Upper lobe of left lung (tissue), 4 donors: Measurements from ENCODE around the gene OCIAD2.

Experiments
- CTCF ChIP-seq, 6 experiments: fragments of 450-650 bp in 4 of 6; fragments of 200-600 bp in 2 of 6; sonication (generic) in 2 of 6; IDR thresholded peaks; one replicate each; pipeline ENCODE4 v1.5.1; 2016 to 2019; ENCODE audit warnings: antibody characterized with exemption in 6 of 6
- EP300 ChIP-seq, 4 donors: sonication (generic); formaldehyde crosslinking; IDR thresholded peaks; one replicate each; pipeline ENCODE4 v1.5.1; 2017; ENCODE audit warnings: antibody characterized with exemption in 4 of 4, control low read depth in 2 of 4
- POLR2A ChIP-seq, 4 donors: fragments of 450-650 bp; IDR thresholded peaks; one replicate each; pipeline ENCODE4 v1.5.1; 2016 to 2017; ENCODE audit warnings: antibody characterized with exemption in 4 of 4, mild to moderate bottlenecking in 2 of 4

- TF ChIP-seq CTCF (IDR thresholded peaks at IDR 0.05): no peak
- no peak for TF ChIP-seq EP300 (IDR thresholded peaks at IDR 0.05)
- TF ChIP-seq POLR2A (IDR thresholded peaks at IDR 0.05): no peak
Observed at GRCh38 chr4:48853604-48854394, 52.8 kb downstream of the OCIAD2 start.
